CD4-positive, alpha-beta T cell treated with Interleukin-21 for 1 hour (primary cell): Measurements from ENCODE around the gene HRH1.
"Not testable (repeated sequence)": the region's sequence is repeated elsewhere in the genome, so short reads cannot be mapped to it uniquely, and the experiment has no call there.

Source experiments
- DNase-seq: peaks from one replicate; pipeline ENCODE4 v3.0.0-alpha.2; 2020

Gene HRH1

DNA sequence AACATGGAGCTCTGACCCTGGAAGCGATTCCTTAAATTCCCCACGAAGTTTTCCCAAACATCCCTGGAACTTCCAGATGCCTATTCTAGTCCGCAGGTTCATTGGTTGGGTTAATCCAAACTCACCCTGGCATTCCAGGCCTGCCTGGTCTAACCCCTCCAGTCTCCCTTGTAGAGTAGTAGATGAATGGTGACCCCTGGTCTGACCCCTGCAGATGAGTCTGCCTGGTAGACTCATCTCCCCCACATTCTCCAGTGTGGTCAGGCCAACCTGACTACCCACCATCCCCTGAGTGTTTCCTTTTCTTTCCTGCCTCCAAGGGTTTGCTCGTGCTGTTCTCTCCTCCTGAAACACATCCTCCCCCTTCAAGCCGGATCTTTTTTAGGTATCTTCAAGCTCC lies 10.8 kb upstream of the HRH1 start:
- DNase-seq = no peak

DNA sequence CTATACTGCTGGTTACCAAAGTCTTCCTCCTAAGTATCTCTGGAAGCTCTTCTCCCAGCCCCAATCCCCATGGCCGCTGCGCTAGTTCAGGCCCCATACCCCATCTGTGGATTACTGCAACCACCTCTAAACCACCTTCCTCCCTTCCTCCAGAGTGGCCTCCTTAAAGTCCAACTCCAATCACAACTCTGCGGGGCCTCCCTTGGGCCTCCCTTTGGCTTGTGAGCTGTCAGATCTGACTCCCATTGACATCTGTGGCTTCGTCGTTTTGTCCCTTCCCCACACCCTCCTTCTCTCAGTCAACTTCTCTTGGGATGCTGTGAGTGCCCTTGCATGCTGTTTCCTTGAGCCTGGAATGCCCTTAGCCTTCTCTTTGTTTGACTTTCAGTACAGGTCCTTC lies 9.3 kb upstream of the HRH1 start:
- no peak for DNase-seq

DNA sequence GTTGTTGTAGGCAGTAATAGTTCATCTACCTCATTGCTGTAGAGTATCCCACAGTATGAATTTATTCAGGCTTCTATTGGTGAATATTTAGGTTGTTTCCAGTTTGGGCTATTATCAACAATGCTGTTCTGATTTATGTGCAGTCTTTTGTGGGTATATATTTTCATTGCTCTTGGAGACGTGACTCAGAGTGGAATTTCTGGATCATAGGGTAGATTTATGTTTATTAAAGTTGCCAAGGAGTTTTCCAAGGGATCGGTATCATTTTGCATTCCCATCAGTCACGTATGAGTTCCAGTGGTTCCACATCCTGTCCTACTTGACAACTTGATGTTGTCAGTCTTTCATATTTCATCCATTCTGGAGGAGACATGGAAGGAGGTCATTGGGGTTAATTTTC lies 8.4 kb upstream of the HRH1 start:
- DNase-seq = no peak

DNA sequence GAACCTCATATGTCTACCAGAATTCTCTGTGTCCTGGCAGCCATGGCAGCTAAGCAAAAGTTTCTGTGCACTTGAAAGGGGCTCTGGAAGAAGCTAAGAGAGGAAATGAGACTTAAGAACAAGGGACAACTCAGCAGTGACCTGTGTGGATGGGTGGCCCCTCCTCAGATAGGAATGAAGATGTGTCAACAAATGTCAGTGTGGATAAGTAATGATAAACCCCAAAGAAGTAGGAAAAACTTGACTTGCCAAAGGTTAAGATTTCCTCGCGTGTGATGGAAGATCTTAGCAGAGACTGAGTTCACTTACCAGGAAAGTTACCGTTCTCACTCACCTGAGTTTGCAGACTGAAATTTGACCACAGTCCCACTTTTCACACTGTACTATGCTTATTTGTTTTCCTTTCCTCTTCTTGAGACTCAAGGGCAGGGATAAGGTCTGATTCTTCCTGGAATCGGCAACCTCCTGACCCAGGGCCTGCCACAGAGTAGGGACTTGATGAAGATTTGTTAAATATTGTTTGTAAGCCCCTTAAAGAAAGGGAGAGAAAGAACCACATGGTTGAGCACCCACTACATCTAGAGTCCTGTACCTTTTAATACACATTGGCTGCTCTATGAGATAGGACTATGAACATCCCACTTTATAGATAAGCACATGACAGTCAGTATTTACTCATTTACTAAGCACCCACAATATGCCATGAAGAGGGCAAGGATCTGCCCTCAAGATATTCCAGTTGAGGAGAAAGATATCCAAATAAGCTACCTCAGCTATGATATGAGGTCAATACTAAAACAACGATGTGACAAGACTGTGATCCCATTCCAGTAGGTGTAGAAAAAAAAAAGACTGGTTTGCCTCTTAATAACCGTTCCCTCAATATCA lies 7.3 kb upstream of the HRH1 start:
- DNase-seq = no peak

DNA sequence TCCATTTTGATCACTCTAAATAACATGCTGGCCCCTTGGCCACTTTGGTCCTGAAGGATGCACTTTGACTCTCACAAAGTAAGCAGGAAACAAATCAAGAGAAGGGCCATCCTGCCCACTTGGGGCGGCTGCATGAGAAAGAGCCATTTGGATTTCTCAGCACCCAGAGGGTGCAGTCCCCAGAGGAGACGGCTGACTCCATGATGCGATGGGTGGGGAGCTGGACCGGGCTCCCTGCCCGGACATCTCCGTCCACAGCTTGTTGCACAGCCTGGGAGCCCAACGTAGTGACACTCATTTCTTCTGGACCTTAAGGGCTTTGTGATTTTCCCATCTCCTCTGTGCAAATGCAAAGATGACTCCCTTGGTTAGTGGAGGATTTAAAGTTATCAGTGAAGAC lies 4.0 kb upstream of the HRH1 start:
- no peak for DNase-seq

DNA sequence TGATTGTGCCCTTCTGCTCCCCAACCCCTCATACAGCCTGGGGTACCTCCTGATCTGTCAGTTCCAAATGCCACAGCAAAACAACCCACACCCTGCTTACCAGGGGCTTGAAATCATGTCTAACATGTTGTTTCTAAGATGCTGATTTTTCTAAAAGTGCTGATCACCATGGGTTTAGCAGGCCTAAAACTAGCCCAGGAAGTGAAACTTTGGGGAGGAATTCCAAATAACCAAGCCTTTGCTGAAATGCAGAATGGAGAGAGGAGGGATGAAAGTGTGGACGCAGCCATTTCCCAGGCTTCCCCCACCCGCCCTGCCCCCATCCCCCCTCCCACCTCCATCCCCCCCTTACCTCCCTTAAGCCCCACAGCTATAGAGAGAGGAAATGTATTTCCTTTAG lies 2.0 kb upstream of the HRH1 start:
- DNase-seq = no peak

DNA sequence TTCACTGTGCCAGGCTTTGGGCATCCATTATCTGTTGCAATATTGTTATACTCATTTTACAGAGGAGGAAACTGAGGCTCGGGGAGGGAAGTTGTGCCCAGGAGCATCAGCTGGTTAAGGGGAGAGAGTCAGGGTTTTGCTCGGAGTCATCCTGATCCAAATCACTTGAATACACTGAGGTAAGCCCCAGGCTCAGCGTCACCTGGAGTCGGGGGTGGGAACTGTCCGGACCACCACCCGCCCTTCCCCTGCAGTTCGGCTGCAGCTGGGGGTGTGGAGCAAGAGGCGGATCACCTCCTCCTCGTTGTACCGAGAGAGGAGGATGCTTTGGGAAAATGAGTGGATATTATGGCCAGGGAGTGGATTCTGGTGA lies 646 bp downstream of the HRH1 start:
- no peak for DNase-seq

DNA sequence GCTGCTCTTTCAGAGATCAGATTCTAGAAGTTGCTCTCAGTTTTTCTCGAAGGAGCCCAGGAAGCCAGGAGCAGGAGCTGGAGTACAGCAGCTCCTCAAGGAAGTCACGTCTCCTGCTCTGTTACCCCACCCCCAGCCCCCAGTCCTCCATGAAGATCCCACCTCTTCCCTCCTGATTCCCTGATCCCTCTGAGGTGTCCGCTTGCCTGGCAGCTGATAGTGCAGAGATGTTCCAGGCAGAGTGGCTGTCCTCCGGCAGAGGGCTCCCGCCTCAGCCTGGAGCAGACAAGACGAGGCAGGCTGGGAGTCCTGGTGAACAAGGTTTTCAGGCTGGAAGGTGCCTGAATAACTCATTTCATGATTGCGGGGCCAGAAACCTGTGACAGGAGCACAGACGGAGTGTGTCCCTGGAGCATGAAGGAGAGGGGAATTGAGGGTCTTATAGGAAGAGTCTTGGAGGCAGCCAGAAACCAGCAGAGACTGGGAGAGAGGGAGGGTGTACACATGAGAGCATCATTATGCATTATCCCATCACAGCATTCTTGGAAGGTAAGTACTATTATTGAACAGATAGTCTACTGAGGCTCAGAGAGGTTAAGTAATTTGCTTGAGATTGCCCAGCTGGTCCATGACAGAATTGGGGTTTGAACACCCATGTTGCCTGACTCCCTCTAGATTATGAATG lies 1.2 kb downstream of the HRH1 start:
- no peak for DNase-seq

DNA sequence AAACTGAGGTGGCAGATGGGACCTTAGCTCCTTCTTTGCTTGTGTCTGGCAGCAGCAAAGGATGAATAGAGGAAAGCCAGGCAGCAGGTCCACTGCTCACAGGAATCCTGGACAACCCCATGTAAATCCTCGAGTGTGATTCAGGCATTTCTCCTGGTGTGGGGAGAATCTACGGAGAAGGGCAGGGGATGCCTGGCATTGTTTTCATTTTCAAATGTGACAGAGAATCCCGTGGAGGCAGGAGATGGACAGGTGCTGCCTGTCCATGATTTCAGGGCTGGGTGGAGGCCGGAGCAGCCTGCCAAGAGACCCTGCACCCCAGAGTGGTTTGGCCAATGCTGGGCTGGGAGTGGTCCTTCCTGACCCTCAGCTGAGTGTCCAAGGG lies 1.7 kb downstream of the HRH1 start:
- no peak for DNase-seq

DNA sequence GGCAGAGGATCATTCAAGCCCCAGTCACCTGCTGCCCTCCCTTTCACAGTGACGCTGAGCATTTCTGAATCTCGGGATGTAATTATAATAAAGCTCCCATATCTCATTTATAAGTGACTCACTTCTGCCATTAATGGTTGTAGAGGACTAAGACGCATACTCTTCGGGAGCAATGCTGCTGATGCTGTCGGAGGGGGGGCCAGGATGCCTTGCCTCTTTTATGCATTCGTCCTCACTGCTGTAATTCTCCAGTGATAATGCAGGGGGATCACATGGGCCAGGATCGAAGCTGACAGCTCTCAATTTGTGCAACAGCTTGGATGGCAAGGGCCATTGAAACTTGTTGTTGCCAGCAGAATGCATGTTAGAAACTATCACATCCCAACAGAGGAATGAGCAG lies 3.1 kb downstream of the HRH1 start:
- no peak for DNase-seq

DNA sequence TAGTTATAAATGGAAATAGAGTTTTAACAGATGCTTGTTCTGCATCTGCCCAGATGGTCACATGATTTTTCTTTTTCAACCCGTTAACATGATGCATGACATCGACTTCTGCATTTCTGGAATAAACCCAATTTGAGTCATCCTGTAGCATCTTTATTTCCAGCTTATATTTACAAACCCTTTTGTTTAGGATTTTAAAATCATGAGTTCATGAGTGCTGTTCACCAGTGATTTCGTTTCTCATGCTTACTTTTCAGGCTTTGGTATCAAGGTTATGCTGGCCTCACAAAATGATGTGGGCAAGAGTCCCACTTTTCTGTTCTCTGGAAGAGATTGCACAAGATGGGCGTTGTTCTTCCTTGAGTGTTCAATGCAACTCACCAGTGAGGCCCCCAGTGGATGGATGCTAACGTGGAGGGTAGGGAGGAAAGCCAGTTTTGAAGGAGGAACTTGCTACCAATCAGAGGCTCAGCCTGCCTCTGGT lies 5.2 kb downstream of the HRH1 start:
- DNase-seq = no peak

DNA sequence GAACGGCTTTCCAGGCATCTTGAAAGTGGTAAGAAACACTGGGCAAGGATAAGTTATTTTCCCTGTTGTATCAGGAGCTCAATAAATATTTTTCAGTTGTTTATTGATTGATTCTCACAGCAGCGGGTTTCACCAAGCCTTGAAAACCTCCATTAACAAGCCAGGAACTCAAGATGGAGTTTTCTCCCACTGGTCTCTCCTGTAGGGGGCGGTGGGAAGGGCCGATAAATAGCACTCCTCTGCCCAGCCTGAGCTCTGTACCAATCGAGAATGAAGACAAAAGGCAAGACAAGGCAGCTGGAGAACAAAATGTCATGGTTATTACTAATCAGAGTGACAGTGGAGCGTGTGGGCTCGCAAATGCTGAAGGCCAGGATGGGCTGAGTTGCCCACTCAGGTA lies 7.4 kb downstream of the HRH1 start:
- no peak for DNase-seq

DNA sequence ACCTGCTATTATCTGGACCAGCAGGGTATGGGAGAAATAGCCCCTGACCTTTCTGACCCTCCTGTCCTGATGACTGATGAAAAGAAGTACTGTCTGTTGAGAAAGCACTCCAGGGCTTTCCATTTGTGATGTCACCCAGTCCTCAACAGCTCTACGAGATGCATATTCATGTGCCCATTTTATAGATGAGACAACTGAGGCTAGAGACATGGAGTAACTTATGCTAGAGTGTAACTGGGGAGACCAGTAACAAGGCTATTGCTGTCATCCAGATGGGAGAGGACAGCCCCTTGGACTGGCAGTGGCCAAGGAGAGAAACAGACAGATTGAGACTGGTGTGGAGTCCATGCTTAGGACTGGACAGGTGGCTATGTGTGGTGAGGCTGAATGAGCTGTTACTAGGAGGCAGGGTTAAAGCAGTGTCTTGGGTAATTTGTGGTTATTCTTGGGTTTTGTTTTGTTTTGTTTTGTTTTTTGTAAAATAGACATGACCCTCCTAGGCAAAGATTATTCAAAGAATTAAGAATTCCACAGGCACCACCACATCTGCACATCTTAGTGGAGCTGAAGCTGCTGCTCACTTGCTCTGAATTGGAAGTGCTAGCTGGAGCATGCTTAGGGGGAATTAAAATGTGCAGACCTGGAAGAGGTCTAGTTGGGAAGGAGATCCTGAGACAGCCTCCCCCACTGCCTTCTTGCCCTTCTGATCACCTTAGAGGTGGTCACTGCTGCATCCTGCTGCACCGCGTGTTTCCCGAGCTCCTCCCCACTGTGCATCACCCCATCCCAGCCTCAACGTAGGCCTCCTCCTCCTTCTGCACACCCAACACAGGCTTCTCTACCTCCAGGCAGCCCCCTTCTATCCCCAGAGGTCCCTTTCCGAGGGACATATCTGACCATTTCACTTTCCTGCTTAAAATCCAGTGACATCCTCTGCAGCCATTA lies 8.4 kb downstream of the HRH1 start:
- no peak for DNase-seq

DNA sequence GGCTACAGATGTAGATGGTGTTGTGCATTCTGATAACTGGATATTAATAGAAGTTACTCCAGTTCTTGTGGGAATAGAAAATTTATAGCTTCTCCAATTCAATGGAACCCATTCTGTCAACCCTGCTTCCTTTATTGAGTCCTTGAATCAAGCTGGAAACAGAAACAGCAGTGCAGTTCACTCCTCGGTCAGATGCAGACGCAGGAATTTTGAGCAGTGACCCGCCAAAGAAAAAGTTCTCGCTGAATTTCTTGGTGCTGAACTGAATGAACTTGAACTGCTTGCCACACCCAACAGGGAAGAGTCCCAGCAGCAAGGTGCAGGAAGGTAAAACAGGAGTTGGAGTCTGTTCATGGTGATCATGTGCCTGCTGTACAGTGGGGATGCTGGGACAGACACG lies 10.3 kb downstream of the HRH1 start:
- no peak for DNase-seq

DNA sequence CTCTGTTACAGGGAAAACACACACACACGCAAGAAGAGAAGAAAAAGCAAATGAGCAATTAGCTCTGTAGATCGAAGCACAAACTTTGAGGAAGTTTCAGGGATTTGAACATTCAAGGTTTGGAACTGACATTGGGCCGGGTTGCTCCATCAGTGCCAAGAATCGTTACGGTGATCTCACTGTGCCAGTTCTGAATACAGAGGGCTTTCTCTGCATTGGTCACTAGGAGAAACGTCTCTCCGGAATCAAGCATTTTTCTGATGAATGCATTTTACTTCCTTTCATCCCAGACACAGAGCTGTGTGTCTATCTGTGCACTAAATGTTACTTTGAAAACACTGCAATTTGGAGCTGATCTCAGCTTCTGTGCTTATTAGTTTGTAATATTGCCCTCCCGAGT lies 11.2 kb downstream of the HRH1 start:
- DNase-seq = no peak

DNA sequence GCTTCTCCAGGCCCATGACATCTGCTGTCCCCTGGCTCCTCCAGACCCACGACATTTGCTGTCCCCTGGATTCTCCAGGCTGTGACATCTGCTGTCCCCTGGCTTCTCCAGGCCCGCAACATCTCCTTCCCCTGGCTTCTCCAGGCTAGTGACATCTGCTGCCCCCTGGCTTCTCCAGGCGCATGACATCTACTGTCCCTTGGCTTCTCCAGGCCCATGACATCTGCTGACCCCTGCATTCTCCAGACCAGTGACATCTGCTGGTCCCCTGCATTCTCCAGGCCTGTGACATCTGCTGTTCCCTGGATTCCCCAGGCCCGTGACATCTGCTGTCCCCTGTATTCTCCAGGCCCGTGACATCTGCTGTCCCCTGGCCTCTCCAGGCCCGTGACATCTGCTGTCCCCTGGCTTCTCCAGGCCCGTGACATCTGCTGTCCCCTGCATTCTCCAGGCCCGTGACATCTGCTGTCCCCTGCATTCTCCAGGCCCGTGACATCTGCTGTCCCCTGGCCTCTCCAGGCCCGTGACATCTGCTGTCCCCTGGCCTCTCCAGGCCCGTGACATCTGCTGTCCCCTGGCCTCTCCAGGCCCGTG lies 12.6 kb downstream of the HRH1 start:
- DNase-seq = not testable (repeated sequence)

DNA sequence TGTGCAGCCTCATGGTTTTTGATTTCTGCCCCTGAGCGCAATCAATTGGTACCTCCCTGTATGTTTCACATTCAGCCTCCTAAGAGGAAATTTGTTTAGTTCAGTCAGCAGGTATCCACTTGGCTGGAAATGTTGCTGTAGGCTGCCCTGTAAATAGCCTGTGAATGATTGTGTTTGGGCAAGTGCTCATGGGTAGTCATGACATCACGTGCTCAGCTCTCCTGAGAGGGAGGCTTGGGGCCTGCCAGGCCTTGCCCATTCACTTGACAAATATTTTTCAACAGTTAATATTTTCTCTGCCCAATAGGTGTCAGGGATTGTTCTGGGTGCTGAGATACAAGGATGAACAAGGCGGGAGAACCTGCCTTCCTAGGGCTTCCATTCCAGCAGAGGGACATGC lies 13.3 kb downstream of the HRH1 start:
- DNase-seq = no peak

DNA sequence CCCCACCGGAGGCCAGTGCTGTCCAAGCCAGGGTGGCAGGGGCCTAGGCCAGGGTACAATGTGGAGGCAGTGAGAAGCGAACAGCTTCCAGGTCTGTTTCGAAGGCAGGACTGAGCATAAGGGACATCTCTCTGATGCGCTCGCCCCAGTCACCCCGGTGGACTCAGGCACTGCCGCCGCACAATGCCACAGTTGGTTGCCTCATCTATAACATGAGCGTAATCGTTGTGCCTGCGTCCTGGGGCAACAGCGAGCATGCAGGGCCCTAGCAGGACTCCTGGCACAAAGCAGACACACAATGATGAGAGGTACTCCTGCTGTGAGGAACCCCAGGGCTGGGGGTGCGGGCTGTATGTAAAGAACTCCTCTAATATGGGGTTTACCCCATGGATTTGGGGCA lies 14.1 kb downstream of the HRH1 start:
- DNase-seq = no peak

DNA sequence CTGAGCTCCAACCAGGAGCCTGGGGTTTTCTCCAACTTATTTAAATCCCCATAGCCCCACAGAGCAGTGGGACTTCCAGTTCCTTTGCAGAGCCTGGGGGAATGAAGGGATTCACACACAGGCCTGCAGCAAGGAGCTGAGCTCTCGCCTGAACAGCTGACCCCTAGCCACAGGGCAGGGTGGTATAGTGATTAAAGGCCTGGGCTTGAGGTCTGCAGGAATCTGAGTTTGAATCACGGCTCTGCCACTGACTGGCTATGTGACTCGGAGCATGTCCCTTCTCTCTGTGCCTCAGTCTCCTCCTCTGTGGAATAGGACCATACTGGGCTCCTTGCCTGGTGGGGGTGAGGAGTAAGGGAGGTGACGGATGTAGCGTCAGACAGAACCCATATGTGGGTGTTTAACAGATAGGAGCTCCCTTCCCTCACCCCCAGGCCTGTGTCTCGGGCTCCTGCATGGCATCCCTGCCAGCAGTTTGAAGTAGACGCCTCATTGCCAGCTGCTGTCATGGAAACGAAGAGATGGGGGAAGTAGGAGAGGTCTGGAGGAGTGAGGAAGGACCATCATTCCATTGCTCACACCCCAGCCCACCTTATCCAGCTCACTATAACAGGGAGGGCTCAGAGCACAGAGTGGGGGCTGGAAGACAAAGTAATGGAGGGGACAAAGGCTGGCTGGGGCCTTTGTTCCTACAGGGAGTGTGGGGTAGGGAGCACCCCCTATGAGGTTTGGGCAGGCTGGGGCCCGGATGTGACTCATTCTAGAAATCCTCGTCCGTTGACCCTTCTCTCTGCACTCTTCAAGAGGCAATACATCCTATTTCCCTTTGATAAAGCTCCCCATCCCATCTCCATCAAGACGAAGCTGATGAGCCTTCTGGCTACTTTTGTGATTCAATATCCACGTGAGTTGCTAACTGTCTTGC lies 14.8 kb downstream of the HRH1 start:
- no peak for DNase-seq

DNA sequence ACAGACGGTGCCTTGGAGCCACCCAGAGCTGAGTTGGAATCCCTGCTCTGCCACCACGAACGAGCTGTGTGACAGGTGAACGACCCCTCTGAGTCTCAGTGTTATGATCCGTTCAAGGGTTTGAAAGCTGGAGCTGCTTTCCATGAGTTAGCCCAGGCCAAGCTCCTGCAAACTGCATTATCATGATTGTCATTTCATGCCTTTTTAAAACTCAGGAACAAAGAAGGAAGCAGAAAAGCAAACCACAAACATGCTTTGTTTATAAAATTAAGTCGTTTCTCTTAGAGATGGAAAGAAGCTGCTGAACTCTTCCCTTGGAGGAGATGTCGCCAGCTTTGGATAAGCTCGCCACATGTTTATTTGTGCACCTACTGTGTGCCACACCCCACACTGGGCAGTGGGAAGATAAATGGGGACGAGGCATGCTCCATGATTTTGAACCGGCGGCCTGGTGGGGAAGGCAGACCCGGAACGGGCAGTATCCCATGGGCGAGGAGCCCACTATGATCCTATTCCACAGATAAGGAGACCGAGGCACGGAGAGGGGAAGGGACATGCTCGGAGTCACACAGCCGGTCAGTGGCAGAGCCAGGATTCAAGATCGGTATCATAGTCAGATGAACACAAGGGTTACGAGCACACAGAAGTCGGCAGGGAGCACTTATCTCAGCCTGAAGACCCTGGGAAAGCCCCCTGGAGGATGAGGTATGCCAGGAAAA lies 15.9 kb downstream of the HRH1 start:
- no peak for DNase-seq

DNA sequence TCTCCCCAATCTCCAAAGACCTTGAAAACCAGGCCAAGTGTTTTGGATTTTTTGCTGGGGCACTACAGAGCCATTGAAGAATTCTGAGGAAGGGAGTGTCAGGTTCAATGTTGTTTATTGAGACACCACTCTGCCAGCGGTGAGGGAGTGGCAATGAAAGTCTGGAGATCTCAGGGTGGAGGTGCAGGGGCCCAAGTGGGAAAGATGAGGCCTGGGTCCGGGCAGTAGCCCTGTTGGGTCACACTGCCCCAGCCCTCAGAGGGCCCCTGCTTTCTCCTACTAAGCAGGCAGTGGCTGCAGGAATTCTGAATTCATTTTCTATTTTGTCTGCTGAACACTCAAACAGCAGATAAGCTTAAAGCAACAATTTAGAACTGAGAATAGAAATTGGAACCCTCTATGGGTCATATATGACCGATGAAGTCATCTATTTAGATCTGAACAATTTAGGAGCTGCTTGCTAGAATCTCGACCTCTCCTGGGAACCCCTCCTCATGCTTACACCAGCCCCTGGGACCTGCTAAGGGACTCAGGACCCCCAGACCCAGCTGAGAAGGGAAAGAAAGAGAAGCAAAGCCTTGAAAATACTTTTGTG lies 17.9 kb downstream of the HRH1 start:
- DNase-seq = no peak
